ENCODE data around the gene PCDHGB6.
"Not testable (repeated sequence)": the region's sequence is repeated elsewhere in the genome, so short reads cannot be mapped to it uniquely, and the experiment has no call there.

Gene PCDHGB6

GRCh38 chr5:141388661-141389060 is 19.2 kb upstream of the PCDHGB6 start:
- H3K27me3 ChIP-seq (ENCODE audit: control insufficient read depth in 5 of 5, insufficient read depth in 4 of 5, low read length in 5 of 5), result peaks cover 0 to 14% (median 0%) of the 10 kb centered on the region in 5 donors
- H3K4me1 ChIP-seq (ENCODE audit: control insufficient read depth in 5 of 5, insufficient read depth in 5 of 5, low read length in 5 of 5), result no peaks in the 10 kb centered on the region
- H3K36me3 ChIP-seq (ENCODE audit: control insufficient read depth in 5 of 5, insufficient read depth in 5 of 5, low read length in 5 of 5), result no peaks in the 10 kb centered on the region
- H3K9me3 ChIP-seq (ENCODE audit: control insufficient read depth in 5 of 5, low read length in 5 of 5), result peaks cover 31 to 88% (median 68%) of the 10 kb centered on the region in 5 donors
- H3K4me3 ChIP-seq (ENCODE audit: low read depth in 1 of 5, low read length in 5 of 5), result peak overlapping the region in 4 of 5 donors; percentile 29 to 52 (median 49)
- no peak overlapping the region for H3K9ac ChIP-seq (ENCODE audit: low read length in 5 of 5)
- H3K27ac ChIP-seq (ENCODE audit: low read depth, low read length), result no peak overlapping the region

DNA sequence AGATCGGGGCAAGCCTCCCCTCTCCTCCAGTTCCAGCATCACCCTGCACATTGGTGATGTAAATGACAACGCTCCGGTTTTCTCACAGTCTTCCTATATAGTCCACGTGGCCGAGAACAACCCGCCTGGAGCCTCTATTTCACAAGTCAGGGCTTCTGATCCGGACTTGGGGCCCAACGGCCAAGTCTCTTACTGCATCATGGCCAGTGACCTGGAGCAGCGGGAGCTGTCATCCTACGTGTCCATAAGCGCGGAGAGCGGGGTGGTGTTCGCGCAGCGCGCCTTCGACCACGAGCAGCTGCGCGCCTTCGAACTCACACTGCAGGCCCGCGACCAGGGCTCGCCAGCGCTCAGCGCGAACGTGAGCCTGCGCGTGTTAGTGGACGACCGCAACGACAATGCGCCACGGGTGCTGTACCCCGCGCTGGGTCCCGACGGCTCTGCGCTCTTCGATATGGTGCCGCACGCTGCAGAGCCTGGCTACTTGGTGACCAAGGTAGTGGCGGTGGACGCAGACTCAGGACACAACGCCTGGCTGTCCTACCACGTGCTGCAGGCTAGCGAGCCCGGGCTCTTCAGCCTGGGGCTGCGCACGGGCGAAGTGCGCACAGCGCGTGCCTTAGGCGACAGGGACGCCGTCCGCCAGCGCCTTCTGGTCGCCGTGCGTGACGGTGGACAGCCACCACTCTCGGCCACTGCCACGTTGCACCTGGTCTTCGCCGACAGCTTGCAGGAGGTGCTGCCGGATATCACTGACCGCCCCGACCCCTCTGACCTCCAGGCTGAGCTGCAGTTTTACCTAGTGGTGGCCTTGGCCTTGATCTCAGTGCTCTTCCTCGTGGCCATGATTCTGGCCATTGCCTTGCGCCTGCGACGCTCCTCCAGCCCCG is 18.4 kb upstream of the PCDHGB6 start:
- Histone ChIP-seq H3K9me3 (ENCODE audit: control insufficient read depth in 5 of 5, low read length in 5 of 5) (peaks cover 32 to 88% (median 71%) of the 10 kb centered on the region in 5 donors), H3K4me3 (ENCODE audit: low read depth in 1 of 5, low read length in 5 of 5) (peak overlapping the region; percentile 41 to 52 (median 50)), H3K27ac (ENCODE audit: low read depth, low read length) (no peak overlapping the region), H3K4me1 (ENCODE audit: control insufficient read depth in 5 of 5, insufficient read depth in 5 of 5, low read length in 5 of 5) (no peaks in the 10 kb centered on the region), H3K9ac (ENCODE audit: low read length in 5 of 5) (no peak overlapping the region), H3K27me3 (ENCODE audit: control insufficient read depth in 5 of 5, insufficient read depth in 4 of 5, low read length in 5 of 5) (peaks cover 0 to 13% (median 0%) of the 10 kb centered on the region in 5 donors), H3K36me3 (ENCODE audit: control insufficient read depth in 5 of 5, insufficient read depth in 5 of 5, low read length in 5 of 5) (no peaks in the 10 kb centered on the region)

GRCh38 chr5:141392429-141393198 is 15.2 kb upstream of the PCDHGB6 start, which contains the start of gene PCDHGA8:
TSS of gene PCDHGA8 (plus strand) at chr5:141392633. CDS start at chr5:141392814, 181 bp downstream.
- peaks cover 32 to 75% (median 57%) of the 10 kb centered on the region in 5 donors for H3K9me3 ChIP-seq (ENCODE audit: control insufficient read depth in 5 of 5, low read length in 5 of 5)
- H3K27ac ChIP-seq (ENCODE audit: low read depth, low read length), result no peak within 1 kb of the TSS
- H3K36me3 ChIP-seq (ENCODE audit: control insufficient read depth in 5 of 5, insufficient read depth in 5 of 5, low read length in 5 of 5), result no peaks in the 10 kb centered on the region
- H3K9ac ChIP-seq (ENCODE audit: low read length in 5 of 5), result no peak within 1 kb of the TSS
- peak within 1 kb of the TSS in 4 of 5 donors; percentile 17 to 52 (median 22) for H3K4me3 ChIP-seq (ENCODE audit: low read depth in 1 of 5, low read length in 5 of 5)
- H3K27me3 ChIP-seq (ENCODE audit: control insufficient read depth in 5 of 5, insufficient read depth in 4 of 5, low read length in 5 of 5), result peaks cover 0 to 10% (median 4%) of the 10 kb centered on the region in 5 donors
- no peaks in the 10 kb centered on the region for H3K4me1 ChIP-seq (ENCODE audit: control insufficient read depth in 5 of 5, insufficient read depth in 5 of 5, low read length in 5 of 5)

GRCh38 chr5:141393267-141393666 is 14.6 kb upstream of the PCDHGB6 start:
- Histone ChIP-seq H3K9me3 (ENCODE audit: control insufficient read depth in 5 of 5, low read length in 5 of 5) (peaks cover 30 to 75% (median 55%) of the 10 kb centered on the region in 5 donors), H3K27me3 (ENCODE audit: control insufficient read depth in 5 of 5, insufficient read depth in 4 of 5, low read length in 5 of 5) (peaks cover 0 to 10% (median 4%) of the 10 kb centered on the region in 5 donors), H3K4me3 (ENCODE audit: low read depth in 1 of 5, low read length in 5 of 5) (peak overlapping the region in 4 of 5 donors; percentile 17 to 52 (median 20))

DNA sequence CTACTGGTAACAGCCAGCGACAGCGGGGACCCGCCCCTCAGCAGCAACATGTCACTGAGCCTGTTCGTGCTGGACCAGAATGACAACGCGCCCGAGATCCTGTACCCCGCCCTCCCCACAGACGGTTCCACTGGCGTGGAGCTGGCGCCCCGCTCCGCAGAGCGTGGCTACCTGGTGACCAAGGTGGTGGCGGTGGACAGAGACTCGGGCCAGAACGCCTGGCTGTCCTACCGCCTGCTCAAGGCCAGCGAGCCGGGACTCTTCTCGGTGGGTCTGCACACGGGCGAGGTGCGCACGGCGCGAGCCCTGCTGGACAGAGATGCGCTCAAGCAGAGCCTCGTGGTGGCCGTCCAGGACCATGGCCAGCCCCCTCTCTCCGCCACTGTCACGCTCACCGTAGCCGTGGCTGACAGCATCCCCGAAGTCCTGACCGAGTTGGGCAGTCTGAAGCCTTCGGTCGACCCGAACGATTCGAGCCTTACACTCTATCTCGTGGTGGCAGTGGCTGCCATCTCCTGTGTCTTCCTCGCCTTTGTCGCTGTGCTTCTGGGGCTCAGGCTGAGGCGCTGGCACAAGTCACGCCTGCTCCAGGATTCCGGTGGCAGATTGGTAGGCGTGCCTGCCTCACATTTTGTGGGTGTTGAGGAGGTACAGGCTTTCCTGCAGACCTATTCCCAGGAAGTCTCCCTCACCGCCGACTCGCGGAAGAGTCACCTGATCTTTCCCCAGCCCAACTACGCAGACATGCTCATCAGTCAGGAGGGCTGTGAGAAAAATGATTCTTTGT is 13.2 kb upstream of the PCDHGB6 start:
- not testable (repeated sequence) for H3K27ac ChIP-seq (ENCODE audit: low read depth, low read length); H3K4me1 ChIP-seq (ENCODE audit: control insufficient read depth in 5 of 5, insufficient read depth in 5 of 5, low read length in 5 of 5); H3K36me3 ChIP-seq (ENCODE audit: control insufficient read depth in 5 of 5, insufficient read depth in 5 of 5, low read length in 5 of 5); H3K9ac ChIP-seq (ENCODE audit: low read length in 5 of 5)
- Histone ChIP-seq H3K9me3 (ENCODE audit: control insufficient read depth in 5 of 5, low read length in 5 of 5) (peaks cover 33 to 75% (median 54%) of the 10 kb centered on the region in 5 donors), H3K4me3 (ENCODE audit: low read depth in 1 of 5, low read length in 5 of 5) (peak overlapping the region in 3 of 5 donors; percentile 11 to 35 (median 28)), H3K27me3 (ENCODE audit: control insufficient read depth in 5 of 5, insufficient read depth in 4 of 5, low read length in 5 of 5) (peaks cover 0 to 14% (median 6%) of the 10 kb centered on the region in 5 donors)

More at GRCh38 chr5:141393267-141393666, 14.6 kb upstream of the PCDHGB6 start:
- Histone ChIP-seq H3K36me3 (ENCODE audit: control insufficient read depth in 5 of 5, insufficient read depth in 5 of 5, low read length in 5 of 5) (no peaks in the 10 kb centered on the region), H3K9ac (ENCODE audit: low read length in 5 of 5) (no peak overlapping the region), H3K4me1 (ENCODE audit: control insufficient read depth in 5 of 5, insufficient read depth in 5 of 5, low read length in 5 of 5) (no peaks in the 10 kb centered on the region), H3K27ac (ENCODE audit: low read depth, low read length) (no peak overlapping the region)

DNA sequence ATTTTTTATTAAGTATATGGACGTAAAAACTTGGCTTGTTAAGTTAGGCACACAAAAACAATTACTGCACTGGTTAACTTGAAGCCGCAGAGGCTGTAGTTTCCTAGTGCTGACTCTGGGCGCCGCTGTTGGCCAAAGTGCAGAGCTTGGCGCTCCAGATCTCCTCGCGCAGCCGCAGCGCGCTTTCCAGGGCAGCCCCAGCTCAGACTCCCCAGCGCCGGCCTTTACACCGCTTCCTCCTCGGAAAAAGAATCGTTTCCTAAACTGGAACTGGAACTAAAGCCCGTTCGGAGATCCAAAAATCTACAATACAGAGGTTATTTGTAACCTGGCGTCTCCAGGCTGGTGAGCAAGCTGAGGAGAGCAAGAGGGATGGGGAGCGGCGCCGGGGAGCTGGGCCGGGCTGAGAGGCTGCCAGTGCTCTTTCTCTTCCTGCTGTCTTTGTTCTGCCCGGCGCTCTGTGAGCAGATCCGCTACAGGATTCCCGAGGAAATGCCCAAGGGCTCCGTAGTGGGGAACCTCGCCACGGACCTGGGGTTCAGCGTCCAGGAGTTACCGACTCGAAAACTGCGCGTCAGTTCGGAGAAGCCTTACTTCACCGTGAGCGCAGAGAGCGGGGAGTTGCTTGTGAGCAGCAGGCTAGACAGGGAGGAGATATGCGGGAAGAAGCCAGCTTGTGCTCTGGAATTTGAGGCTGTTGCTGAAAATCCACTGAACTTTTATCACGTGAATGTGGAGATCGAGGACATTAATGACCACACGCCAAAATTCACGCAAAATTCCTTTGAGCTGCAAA is 9.9 kb upstream of the PCDHGB6 start, which contains the start of gene PCDHGB5:
TSS of gene PCDHGB5 (plus strand) at position 192 of the 796 bp plus-strand sequence. CDS start at position 373, 181 bp downstream.
- Histone ChIP-seq H3K4me3 (ENCODE audit: low read depth in 1 of 5, low read length in 5 of 5) (peak within 1 kb of the TSS; percentile 40 to 60 (median 55)), H3K27me3 (ENCODE audit: control insufficient read depth in 5 of 5, insufficient read depth in 4 of 5, low read length in 5 of 5) (peaks cover 0 to 14% (median 6%) of the 10 kb centered on the region in 5 donors), H3K9me3 (ENCODE audit: control insufficient read depth in 5 of 5, low read length in 5 of 5) (peaks cover 26 to 70% (median 53%) of the 10 kb centered on the region in 5 donors), H3K4me1 (ENCODE audit: control insufficient read depth in 5 of 5, insufficient read depth in 5 of 5, low read length in 5 of 5) (peaks cover 0 to 10% (median 2%) of the 10 kb centered on the region in 5 donors)
- H3K27ac ChIP-seq (ENCODE audit: low read depth, low read length); H3K36me3 ChIP-seq (ENCODE audit: control insufficient read depth in 5 of 5, insufficient read depth in 5 of 5, low read length in 5 of 5); H3K9ac ChIP-seq (ENCODE audit: low read length in 5 of 5): not testable (repeated sequence)

DNA sequence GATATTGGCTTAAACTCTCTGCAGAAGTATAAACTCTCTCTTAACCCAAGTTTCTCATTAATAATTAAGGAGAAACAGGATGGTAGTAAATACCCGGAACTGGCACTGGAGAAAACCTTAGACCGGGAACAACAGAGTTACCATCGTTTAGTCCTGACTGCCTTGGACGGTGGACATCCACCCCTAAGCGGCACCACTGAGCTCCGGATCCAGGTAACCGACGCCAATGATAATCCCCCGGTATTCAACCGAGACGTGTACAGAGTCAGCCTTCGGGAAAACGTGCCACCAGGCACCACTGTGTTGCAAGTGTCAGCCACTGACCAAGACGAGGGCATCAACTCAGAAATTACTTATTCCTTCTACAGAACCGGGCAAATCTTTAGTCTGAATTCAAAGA is 9.2 kb upstream of the PCDHGB6 start:
- Histone ChIP-seq H3K36me3 (ENCODE audit: control insufficient read depth in 5 of 5, insufficient read depth in 5 of 5, low read length in 5 of 5) (no peaks in the 10 kb centered on the region), H3K9me3 (ENCODE audit: control insufficient read depth in 5 of 5, low read length in 5 of 5) (peaks cover 27 to 70% (median 53%) of the 10 kb centered on the region in 5 donors), H3K27ac (ENCODE audit: low read depth, low read length) (no peak overlapping the region), H3K9ac (ENCODE audit: low read length in 5 of 5) (no peak overlapping the region), H3K4me3 (ENCODE audit: low read depth in 1 of 5, low read length in 5 of 5) (peak overlapping the region; percentile 39 to 60 (median 45)), H3K27me3 (ENCODE audit: control insufficient read depth in 5 of 5, insufficient read depth in 4 of 5, low read length in 5 of 5) (peaks cover 0 to 10% (median 5%) of the 10 kb centered on the region in 5 donors), H3K4me1 (ENCODE audit: control insufficient read depth in 5 of 5, insufficient read depth in 5 of 5, low read length in 5 of 5) (peaks cover 0 to 10% (median 6%) of the 10 kb centered on the region in 5 donors)

- no peak overlapping the region for H3K9ac ChIP-seq (ENCODE audit: low read length in 5 of 5)
- peaks cover 0 to 10% (median 6%) of the 10 kb centered on the region in 5 donors for H3K4me1 ChIP-seq (ENCODE audit: control insufficient read depth in 5 of 5, insufficient read depth in 5 of 5, low read length in 5 of 5)
- peaks cover 0 to 7% (median 6%) of the 10 kb centered on the region in 5 donors for H3K27me3 ChIP-seq (ENCODE audit: control insufficient read depth in 5 of 5, insufficient read depth in 4 of 5, low read length in 5 of 5)
- peak overlapping the region in 4 of 5 donors; percentile 32 to 60 (median 42) for H3K4me3 ChIP-seq (ENCODE audit: low read depth in 1 of 5, low read length in 5 of 5)
- no peak overlapping the region for H3K27ac ChIP-seq (ENCODE audit: low read depth, low read length)
- H3K36me3 ChIP-seq (ENCODE audit: control insufficient read depth in 5 of 5, insufficient read depth in 5 of 5, low read length in 5 of 5), result no peaks in the 10 kb centered on the region
- H3K9me3 ChIP-seq (ENCODE audit: control insufficient read depth in 5 of 5, low read length in 5 of 5), result peaks cover 29 to 70% (median 54%) of the 10 kb centered on the region in 5 donors
Observed at GRCh38 chr5:141399555-141400258, 8.1 kb upstream of the PCDHGB6 start.
